ENCODE results near the gene ZIC2. TPM values are rescaled to one million over a fixed set of nuclear protein-coding genes. Genes with fewer than 3 reads are reported as not detected.
"Not testable (repeated sequence)": the region's sequence is repeated elsewhere in the genome, so short reads cannot be mapped to it uniquely, and the experiment has no call there.

ZIC2 gene
- total RNA-seq, 3 donors from 2014 or later: 0.09 to 0.31 TPM; not detected in 1

- no peaks in the 10 kb centered on the region for H3K36me3 ChIP-seq (ENCODE audit: low read depth)
- no peak for DNase-seq
- intact Hi-C loops (cut with DNase I, micrococcal nuclease): no loop called here
- ATAC-seq: no peak
- no peak for TF ChIP-seq CTCF (IDR thresholded peaks at IDR 0.05)
- H3K4me1 ChIP-seq (ENCODE audit: low read depth): peaks cover 13% of the 10 kb centered on the region
- no peak overlapping the region for H3K4me3 ChIP-seq
- H3K9me3 ChIP-seq: no peaks in the 10 kb centered on the region
Observed at GRCh38 chr13:99944102-99944501, 37.5 kb upstream of the ZIC2 start.

GRCh38 chr13:99944606-99945005 is 37.0 kb upstream of the ZIC2 start:
- intact Hi-C loops (cut with DNase I, micrococcal nuclease): no loop called here
- Histone ChIP-seq H3K4me1 (ENCODE audit: low read depth) (peaks cover 13% of the 10 kb centered on the region), H3K4me3 (no peak overlapping the region), H3K9me3 (no peaks in the 10 kb centered on the region), H3K36me3 (ENCODE audit: low read depth) (no peaks in the 10 kb centered on the region)
- no peak for TF ChIP-seq CTCF (IDR thresholded peaks at IDR 0.05)
- no peak for DNase-seq
- no peak for ATAC-seq

GRCh38 chr13:99945515-99945914 is 36.1 kb upstream of the ZIC2 start:
- H3K36me3 ChIP-seq (ENCODE audit: low read depth); ATAC-seq; H3K9me3 ChIP-seq; H3K4me3 ChIP-seq; intact Hi-C loops (cut with DNase I, micrococcal nuclease); DNase-seq: not testable (repeated sequence)
- peaks cover 13% of the 10 kb centered on the region for H3K4me1 ChIP-seq (ENCODE audit: low read depth)

GRCh38 chr13:99947666-99948065 is 33.9 kb upstream of the ZIC2 start:
- Histone ChIP-seq H3K9me3 (no peaks in the 10 kb centered on the region), H3K4me3 (no peak overlapping the region), H3K4me1 (ENCODE audit: low read depth) (no peaks in the 10 kb centered on the region), H3K36me3 (ENCODE audit: low read depth) (no peaks in the 10 kb centered on the region)
- no peak for TF ChIP-seq CTCF (IDR thresholded peaks at IDR 0.05)
- ATAC-seq: no peak
- intact Hi-C loops (cut with DNase I, micrococcal nuclease): no loop called here
- DNase-seq: no peak

- no peaks in the 10 kb centered on the region for H3K36me3 ChIP-seq (ENCODE audit: low read depth)
- H3K4me3 ChIP-seq: no peak overlapping the region
- DNase-seq (no peak), ATAC-seq (no peak)
- H3K9me3 ChIP-seq: no peaks in the 10 kb centered on the region
- peaks cover 3% of the 10 kb centered on the region for H3K4me1 ChIP-seq (ENCODE audit: low read depth)
- intact Hi-C loops (cut with DNase I, micrococcal nuclease): no loop called here
- no peak for TF ChIP-seq CTCF (IDR thresholded peaks at IDR 0.05)
Observed at GRCh38 chr13:99948411-99948810, 33.2 kb upstream of the ZIC2 start.

GRCh38 chr13:99948907-99949678 is 32.5 kb upstream of the ZIC2 start:
- Histone ChIP-seq H3K4me1 (ENCODE audit: low read depth) (peaks cover 3% of the 10 kb centered on the region), H3K36me3 (ENCODE audit: low read depth) (no peaks in the 10 kb centered on the region), H3K4me3 (no peak overlapping the region), H3K9me3 (no peaks in the 10 kb centered on the region)
- intact Hi-C loops (cut with DNase I, micrococcal nuclease): no loop called here
- peak in 1 of 3 donors; percentile 48 for DNase-seq
- peak; percentile 56 for ATAC-seq
- TF ChIP-seq CTCF (IDR thresholded peaks at IDR 0.05): no peak

All from mucosa of descending colon (tissue), 3 donors.